Fibroblast of lung (primary cell): Measurements from ENCODE around the gene SCUBE1.

ENCODE experiments used
- EZH2 ChIP-seq: IDR thresholded peaks from 2 replicates; pipeline ENCODE4 v1.5.1; 2012; ENCODE audit warnings: low read length, control low read depth, mild to moderate bottlenecking; ENCODE audit errors: missing control alignments
- TF ChIP-seq, protein P1 (sequence below), 2 donors: IDR thresholded peaks in 1 of 2; conservative IDR thresholded peaks in 1 of 2; 1 replicate in 1 of 2; 2 replicates in 1 of 2; pipeline ENCODE4 v1.5.1; 2011 to 2012; ENCODE audit warnings: low read length in 2 of 2, control low read depth in 1 of 2, inconsistent platforms in 1 of 2, low read depth in 1 of 2, mild to moderate bottlenecking in 1 of 2

GRCh38 chr22:43168471-43169309 is 174.5 kb downstream of the SCUBE1 start:
- TF ChIP-seq, protein P1, sequence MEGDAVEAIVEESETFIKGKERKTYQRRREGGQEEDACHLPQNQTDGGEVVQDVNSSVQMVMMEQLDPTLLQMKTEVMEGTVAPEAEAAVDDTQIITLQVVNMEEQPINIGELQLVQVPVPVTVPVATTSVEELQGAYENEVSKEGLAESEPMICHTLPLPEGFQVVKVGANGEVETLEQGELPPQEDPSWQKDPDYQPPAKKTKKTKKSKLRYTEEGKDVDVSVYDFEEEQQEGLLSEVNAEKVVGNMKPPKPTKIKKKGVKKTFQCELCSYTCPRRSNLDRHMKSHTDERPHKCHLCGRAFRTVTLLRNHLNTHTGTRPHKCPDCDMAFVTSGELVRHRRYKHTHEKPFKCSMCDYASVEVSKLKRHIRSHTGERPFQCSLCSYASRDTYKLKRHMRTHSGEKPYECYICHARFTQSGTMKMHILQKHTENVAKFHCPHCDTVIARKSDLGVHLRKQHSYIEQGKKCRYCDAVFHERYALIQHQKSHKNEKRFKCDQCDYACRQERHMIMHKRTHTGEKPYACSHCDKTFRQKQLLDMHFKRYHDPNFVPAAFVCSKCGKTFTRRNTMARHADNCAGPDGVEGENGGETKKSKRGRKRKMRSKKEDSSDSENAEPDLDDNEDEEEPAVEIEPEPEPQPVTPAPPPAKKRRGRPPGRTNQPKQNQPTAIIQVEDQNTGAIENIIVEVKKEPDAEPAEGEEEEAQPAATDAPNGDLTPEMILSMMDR (conservative IDR thresholded peaks at IDR 0.05 in 1 of 2, IDR thresholded peaks at IDR 0.05 in 1 of 2; ENCODE audit: low read depth in 1 of 2, low read length in 2 of 2) = no peak
- no peak for TF ChIP-seq EZH2
